ENCODE results near the gene TMEM121.
"Not testable (repeated sequence)": the region's sequence is repeated elsewhere in the genome, so short reads cannot be mapped to it uniquely, and the experiment has no call there.

TMEM121 gene

DNA sequence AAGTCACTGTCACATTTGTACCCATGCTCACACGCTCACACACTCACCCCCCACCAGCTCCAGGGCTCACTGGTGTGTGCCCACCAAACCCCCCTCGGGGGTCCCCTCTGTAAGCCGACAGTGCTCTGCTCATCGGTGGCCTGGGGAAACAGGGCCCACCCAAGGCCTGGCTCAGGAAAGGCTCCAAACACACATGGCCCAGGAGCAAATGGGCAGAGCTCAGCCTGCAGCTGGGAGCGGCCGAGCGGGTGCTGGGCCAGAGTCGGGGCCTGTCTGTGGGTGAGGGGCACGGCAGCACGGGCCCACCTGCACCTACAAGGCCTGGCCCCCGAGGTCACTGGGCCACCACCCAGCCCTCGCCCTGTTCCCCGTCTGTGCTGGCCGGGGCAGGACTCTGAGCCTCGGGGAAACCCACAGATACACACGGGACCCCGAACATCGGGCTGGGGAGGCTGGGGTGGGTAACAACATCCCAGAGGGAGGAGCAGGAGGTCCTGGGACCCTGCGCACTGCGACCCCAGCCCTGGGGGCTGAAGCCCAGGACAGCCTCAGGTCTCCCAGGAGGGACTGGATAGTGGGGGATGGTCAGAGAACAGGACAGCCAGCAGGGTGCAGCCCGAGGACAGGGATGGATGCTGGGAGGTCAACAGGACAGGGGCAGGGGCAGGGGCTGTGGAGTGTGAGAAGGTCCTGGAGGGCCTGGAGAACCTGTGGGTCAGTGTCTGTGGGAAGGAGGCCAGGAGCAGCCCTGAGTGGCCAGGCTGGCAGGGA, 45.0 kb downstream of the TMEM121 start:
- DNase-seq, result not testable (repeated sequence)

DNA sequence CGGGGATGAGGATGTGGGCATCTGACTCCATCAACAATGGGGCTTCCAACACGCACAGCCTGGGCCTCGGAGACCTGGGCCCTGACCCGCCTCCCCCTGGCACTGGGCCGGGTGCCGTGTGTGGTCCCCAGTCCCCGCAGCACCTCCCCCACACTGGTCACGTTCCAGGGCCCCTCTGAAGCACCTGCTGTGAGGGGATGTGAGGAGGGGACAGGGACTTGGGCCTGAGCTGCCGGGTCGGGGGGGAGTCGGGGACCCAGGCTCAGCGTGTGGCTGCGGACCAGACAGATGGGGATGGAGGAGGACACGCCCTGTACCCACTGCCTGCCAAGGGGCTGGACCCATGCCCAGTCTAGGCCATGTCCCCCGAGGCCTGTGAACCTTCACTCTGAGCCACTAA, 45.7 kb downstream of the TMEM121 start:
- DNase-seq, result not testable (repeated sequence)

DNA sequence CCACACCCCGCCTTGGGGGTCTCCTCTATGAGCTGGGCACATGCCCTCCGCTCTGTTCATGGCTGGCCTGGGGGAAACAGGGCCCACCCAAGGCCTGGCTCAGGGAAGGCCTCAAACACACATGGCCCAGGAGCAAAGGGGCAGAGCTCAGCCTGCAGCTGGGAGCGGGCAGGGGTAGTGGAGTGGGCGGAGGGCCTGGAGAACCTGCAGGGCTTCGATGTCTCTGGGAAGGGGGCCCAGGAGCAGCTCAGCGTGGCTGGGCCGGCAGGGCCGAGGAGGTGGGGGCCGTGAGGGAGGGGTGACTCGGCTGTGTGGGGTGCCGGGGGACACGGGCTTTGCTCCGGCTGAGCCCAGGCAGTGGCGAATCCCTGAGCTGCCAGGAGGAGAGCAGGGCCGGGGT, 47.5 kb downstream of the TMEM121 start:
- not testable (repeated sequence) for DNase-seq

DNA sequence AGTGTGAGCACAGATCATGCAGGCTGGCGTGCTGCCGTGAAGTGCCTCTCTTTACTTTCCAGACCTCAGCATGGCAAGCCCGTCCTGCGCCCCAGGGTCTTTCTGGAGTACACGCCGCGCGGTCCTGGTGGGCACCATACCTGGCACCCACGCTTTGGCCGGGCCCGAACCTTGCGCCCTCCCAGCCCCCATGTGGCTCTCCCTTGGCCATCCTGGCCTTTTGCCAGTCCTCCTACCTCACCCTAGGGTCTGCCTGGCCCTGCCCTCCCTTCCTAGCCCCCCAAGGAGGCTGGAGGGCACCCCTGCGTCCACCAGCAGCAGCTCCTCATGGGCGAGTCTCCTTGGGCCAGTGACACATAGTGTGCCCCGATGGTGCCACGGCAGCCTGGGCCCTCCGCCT, 48.0 kb downstream of the TMEM121 start:
- DNase-seq, result not testable (repeated sequence)

DNA sequence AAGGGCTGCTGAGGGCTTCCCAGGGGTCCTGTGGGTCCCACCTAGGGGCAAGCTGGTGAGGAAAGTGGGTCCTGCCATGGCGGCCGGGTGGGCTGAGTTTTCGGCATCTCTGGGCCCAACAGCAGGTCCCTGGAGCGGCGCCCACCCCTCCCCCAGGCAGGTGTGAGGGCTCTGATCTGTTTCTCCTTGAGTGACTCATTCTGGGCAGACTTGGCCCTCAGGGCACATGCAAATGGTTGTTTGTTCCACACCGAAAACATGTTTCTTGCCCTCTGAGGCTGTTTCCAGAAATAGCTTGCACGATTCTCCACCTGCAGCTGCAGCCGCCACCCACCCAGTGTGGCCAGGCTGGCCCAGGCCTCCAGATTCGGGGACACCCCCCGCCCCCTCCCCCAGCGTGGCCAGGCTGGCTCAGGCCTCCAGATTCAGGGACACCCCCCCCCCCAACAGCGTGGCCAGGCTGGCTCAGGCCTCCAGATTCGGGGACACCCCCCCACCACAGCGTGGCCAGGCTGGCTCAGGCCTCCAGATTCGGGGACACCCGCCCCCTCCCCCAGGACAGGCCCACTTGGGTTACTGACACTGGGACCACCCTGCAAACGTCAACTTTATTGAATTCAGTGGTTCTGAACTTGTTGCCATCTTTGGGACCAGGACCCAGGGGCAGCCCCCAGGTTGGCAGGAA, 48.8 kb downstream of the TMEM121 start:
- not testable (repeated sequence) for DNase-seq

DNA sequence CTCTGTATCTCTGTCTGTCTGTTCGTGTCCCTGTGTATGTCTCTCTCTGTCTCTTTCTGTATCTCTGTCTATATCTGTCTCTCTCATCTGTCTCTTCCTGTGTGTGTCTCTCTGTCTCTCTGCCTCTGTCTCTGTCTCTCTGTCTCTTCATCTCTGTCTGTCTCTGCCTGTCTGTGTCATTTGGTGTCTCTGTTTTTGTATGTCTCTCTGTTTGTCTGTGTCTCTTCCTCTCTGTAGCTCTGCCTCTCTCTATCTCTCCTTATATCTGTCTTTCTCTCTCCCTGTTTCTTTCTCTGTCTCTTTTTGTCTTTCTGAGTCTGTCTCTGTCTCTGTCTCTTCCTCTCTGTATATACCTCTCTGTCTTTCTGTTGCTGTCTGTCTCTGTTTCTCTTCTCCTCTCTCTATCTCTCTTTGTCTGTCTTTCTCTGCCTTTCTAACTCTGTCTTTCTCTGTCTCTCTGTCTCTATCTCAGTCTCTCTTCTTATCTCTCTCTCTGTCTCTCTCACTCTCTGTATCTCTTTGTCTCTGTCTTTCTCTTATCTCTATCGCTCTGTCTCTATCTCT, 50.2 kb downstream of the TMEM121 start:
- no peak for DNase-seq

DNA sequence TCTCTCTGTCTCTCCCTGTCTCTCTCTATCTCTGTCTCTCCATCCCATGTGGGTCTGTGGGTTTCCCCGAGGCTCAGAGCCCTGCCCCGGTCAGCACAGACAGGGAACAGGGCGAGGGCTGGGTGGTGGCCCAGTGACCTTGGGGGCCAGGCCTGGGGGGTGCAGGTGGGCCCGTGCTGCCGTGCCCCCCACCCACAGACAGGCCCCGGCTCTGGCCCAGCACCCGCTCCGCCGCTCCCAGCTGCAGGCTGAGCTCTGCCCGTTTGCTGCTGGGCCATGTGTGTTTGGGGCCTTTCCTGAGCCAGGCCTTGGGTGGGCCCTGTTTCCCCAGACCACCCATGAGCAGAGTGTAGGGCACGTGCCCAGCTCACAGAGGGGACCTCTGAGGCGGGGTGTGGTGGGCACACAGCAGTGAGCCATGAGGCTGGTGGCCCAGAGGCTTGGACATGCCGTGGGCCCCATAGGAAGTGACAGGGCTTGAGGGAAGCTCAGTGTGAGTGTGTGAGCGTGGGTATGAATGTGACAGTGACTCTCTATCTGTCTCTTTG, 51.0 kb downstream of the TMEM121 start:
- DNase-seq, result no peak

DNA sequence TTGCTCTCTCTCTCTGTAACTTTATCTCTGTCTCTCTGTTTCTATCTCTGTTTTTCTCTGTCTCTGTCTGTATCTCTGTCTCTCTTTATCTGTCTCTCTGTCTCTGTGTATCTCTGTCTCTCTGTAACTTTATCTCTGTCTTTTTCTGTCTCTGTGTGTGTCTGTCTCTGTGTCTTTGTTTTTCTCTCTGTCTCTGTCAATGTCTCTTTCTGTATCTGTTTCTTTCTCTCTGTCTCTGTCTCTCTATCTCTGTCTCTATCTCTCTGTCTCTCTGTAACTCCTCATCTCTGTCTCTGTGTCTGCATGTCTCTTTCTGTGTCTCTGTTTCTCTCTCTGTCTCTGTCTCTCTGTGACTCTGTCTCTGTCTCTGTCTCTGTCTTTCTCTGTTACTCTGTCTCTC, 51.7 kb downstream of the TMEM121 start:
- no peak for DNase-seq

DNA sequence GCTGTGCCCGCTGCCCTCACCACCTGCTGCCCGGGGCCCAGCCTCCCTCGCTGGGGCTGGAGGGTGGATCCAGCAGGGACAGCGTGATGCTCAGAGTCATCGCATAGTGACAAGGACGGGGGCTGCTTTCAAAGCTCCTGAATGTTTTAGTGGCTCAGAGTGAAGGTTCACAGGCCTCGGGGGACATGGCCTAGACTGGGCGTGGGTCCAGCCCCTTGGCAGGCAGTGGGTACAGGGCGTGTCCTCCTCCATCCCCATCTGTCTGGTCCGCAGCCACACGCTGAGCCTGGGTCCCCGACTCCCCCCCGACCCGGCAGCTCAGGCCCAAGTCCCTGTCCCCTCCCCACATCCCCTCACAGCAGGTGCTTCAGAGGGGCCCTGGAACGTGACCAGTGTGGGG, 52.8 kb downstream of the TMEM121 start:
- DNase-seq, result not testable (repeated sequence)
